ENCODE data around the gene TMEM121.

DNA sequence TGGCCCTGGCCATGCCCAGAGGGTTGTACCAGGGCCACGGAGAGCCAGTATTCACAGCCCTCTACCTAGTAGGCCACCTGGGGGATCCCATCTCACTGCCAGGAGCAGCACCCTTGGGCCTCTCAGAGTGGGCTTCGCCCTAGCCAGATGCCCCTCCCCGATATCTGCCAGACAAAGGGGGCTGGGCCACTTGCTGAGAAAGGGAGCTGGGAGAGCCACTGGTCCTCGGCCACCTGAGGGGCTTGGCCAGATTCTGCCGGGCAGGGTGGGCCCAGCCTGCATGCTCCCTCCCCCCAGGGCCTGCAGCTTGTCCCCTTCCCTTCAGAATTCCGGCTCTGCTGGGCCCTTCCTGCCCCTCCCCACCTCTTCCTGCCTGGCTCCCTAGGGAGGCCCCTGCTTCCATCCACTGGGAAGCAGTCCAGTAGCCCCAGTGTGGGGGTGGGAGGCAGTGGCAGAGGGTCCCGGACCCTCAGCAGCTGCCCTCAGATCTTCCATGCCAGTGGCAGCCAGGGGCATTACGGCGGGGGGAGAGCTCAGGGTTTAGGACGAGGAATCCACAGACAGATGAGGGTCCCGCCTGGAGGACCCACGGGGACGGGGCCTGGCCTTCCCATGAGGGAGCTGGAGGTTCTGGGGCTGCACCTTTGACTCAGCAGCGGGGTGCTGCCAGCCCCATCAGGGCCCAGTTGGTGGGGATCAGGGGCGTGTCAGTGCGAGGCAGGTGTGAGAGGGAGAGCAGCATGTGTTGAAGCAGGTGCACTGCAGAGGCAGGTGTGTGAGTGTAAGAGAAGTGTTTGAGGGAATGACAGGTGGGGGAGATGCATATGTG, 49.3 kb upstream of the TMEM121 start:
- TF ChIP-seq ETV6 (conservative IDR thresholded peaks at IDR 0.05 in 1 of 2, IDR thresholded peaks at IDR 0.05 in 1 of 2; ENCODE audit: borderline replicate concordance in 1 of 2, low read depth in 1 of 2): no peak
- no peak for TF ChIP-seq SUPT20H (IDR thresholded peaks at IDR 0.05; ENCODE audit: borderline replicate concordance, control insufficient read depth, low read depth, low read length)
- no peak for TF ChIP-seq MYC (IDR thresholded peaks at IDR 0.05; ENCODE audit: insufficient read depth, insufficient read length, insufficient replicate concordance, low read length, severe bottlenecking)
- TF ChIP-seq, protein P1, sequence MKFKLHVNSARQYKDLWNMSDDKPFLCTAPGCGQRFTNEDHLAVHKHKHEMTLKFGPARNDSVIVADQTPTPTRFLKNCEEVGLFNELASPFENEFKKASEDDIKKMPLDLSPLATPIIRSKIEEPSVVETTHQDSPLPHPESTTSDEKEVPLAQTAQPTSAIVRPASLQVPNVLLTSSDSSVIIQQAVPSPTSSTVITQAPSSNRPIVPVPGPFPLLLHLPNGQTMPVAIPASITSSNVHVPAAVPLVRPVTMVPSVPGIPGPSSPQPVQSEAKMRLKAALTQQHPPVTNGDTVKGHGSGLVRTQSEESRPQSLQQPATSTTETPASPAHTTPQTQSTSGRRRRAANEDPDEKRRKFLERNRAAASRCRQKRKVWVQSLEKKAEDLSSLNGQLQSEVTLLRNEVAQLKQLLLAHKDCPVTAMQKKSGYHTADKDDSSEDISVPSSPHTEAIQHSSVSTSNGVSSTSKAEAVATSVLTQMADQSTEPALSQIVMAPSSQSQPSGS (IDR thresholded peaks at IDR 0.05; ENCODE audit: low read length): no peak
- no peak for TF ChIP-seq POLR2AphosphoS2 (IDR thresholded peaks at IDR 0.05; ENCODE audit: low read depth, low read length)
- no peak for TF ChIP-seq FOXM1 (IDR thresholded peaks at IDR 0.05; ENCODE audit: low read depth, low read length)
- TF ChIP-seq POLR2AphosphoS5 (IDR thresholded peaks at IDR 0.05; ENCODE audit: low read length): no peak
- no peak for TF ChIP-seq RELA (IDR thresholded peaks at IDR 0.05; ENCODE audit: borderline replicate concordance, partially characterized antibody)
- TF ChIP-seq, protein P2, sequence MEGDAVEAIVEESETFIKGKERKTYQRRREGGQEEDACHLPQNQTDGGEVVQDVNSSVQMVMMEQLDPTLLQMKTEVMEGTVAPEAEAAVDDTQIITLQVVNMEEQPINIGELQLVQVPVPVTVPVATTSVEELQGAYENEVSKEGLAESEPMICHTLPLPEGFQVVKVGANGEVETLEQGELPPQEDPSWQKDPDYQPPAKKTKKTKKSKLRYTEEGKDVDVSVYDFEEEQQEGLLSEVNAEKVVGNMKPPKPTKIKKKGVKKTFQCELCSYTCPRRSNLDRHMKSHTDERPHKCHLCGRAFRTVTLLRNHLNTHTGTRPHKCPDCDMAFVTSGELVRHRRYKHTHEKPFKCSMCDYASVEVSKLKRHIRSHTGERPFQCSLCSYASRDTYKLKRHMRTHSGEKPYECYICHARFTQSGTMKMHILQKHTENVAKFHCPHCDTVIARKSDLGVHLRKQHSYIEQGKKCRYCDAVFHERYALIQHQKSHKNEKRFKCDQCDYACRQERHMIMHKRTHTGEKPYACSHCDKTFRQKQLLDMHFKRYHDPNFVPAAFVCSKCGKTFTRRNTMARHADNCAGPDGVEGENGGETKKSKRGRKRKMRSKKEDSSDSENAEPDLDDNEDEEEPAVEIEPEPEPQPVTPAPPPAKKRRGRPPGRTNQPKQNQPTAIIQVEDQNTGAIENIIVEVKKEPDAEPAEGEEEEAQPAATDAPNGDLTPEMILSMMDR (IDR thresholded peaks at IDR 0.05 in 2 of 3, conservative IDR thresholded peaks at IDR 0.05 in 1 of 3; ENCODE audit: control insufficient read depth in 2 of 3, extremely low read depth in 1 of 3, insufficient read depth in 1 of 3, low read depth in 3 of 3, low read length in 3 of 3): no peak
- TF ChIP-seq NFIC (IDR thresholded peaks at IDR 0.05; ENCODE audit: low read depth, low read length): no peak

Measured in GM12878 (cell line).